GM19035 (cell line): Measurements from ENCODE around the gene RBPJL.

Experiments used
- ATAC-seq: cut with Tn5 transposase; IDR thresholded peaks from one replicate; pipeline ENCODE4 v1.9.1; 2021; ENCODE audit not compliant: unreplicated experiment

The RBPJL gene

DNA sequence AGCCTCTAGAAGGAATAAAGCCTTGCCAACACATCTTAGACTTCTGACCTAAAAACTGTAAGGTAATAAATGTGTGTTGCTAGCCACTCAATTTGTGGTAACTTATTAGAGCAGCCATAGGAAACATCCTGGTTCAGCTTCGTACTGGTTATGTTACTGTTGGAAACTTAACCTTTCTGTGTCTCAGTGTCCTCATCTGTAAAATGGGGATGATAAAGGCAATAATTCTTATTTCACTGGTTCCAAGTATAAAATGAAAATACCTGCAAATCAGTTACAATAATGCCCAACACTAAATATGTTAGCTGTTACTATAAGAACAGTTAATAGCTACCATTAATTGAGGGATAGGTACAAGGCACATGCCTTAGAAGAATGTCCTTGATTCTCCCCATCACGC, 14.3 kb upstream of the RBPJL start:
- ATAC-seq: no peak

- ATAC-seq: no peak
Measured at GRCh38 chr20:45293041-45294002, 13.3 kb upstream of the RBPJL start.

- no peak for ATAC-seq
Measured at GRCh38 chr20:45294003-45294368, 12.7 kb upstream of the RBPJL start.

- ATAC-seq: no peak
Measured at GRCh38 chr20:45294659-45295058, 12.0 kb upstream of the RBPJL start.

GRCh38 chr20:45297786-45298497, 8.7 kb upstream of the RBPJL start:
- ATAC-seq: no peak

DNA sequence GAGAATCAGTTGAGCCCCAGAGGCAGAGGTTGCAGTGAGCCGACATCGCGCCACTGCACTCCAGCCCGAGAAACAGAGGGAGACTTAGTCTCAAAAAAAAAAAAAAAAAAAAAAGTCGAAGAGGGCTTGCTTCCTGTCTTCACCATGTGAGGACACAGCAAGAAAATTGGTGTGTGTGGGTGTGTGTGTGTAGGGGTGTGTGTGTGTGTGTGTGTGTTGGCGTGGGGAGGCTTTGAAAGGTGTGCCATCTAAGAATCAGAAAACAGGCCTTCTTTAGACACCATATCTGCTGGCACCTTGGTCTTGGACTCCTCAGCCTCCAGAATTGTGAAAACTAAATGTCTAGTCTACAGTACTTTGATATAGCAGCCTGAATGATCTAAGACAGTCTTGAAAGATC, 6.9 kb upstream of the RBPJL start:
- no peak for ATAC-seq

GRCh38 chr20:45300961-45301360, 5.7 kb upstream of the RBPJL start:
- no peak for ATAC-seq

DNA sequence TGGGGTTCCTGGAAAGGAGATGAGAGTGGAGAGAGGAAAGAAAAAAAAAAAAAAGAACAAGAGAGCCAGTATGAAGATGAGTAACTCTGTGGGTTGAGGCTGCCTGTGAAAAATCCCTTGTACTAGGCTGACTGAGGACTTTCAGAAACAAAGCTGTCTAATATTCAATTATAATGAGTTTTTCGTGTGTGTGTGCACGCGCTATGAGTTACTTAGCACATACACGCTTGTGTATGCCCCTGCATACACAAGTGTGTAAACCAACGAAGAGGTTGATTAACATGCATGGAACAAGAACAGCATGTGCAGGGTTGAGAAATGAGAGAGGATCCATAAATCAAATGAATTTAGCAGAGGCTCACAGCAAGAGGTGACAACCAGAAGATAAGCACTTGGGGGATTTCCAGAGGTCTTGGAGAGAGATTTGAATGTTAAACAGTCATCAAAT, 4.8 kb upstream of the RBPJL start:
- ATAC-seq: no peak

DNA sequence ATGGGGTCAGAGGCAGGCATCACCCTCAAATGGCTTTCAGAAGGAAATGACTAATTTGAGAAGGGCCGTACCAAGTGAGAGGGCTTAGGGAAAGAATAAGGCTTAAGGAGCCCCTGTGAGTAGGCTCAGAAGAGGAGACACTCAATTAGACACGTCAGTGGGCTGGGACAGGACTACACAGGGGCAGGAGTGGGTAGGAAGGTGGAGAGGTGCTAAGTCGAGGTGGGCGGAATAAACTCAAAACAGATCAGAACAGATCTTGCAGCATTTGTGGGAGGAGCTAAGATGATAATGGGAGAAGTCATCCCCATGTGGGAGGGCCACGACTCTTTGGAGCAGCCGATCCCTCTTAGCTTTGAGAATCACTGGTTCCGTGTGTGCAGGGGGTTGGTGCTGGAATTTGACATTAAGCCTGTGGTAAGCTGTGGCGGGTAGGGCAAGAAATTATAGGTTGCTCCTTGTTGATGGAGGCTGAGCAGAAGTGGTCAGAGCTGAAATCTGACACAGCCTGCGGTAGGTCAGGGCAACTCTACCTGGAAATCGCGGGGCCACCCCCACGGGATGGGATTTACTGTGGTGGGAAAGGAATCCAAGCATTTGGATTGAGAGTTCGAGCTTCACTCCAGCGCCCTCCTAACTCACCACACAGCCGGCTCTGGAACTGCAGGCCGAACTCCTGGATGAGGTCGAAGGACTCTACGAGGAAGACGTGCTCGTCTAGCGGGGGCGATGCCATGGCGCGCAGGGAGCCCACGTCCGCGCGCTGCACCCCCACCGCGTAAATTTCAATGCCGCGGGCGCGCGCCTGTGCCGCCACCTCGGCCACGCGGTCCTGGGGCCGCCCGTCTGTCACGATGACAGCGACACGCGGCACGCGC, 2.8 kb upstream of the RBPJL start:
- ATAC-seq: no peak

- ATAC-seq: no peak
Measured at GRCh38 chr20:45304464-45304999, 2.1 kb upstream of the RBPJL start.

DNA sequence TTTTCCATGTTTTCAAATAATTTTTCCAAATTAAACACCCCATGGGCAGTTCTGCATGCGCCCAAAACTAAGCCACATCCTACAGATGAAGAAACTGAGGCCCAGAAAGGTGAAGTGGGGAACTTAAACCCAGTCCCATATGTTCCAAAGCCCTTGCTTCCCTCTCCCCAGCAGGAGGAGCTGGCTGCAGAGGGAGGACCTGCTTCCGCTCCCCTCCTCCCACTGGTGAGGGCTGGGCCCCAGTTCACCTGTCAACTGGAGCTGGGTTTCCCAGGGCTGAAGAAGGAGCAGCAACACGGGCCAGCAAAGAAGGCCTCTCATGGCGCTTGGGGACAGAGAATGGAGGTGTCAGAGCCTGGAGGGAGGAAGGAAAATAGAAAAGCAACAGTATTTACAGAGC, 1.4 kb upstream of the RBPJL start:
- no peak for ATAC-seq

GRCh38 chr20:45307076-45307640, 518 bp downstream of the RBPJL start:
- ATAC-seq: no peak

- no peak for ATAC-seq
Measured at GRCh38 chr20:45308117-45308778, 1.6 kb downstream of the RBPJL start, which contains the start of gene MATN4. TSS of gene MATN4 (minus strand) at chr20:45308299. CDS start at chr20:45305582, 2,717 bp downstream.

DNA sequence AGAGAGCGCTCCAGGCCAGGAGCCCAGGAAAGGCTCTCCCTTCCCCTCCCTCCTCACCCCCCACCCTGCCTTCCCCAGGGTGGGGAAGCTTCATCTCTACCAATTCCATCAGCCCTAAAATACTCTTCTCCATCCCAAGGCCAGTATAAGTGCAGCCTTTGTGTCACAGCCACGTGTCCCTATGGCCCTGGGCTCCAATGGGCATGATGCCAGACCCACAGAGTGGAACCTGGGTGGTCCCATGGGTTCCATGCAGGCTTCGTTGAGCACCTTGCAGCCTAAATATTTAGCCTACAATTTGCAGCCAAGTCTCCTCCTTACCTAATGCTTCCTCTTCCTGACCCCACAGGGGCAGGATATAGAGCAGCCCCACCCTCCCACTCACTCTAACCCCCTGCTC, 2.4 kb downstream of the RBPJL start:
- ATAC-seq: no peak

DNA sequence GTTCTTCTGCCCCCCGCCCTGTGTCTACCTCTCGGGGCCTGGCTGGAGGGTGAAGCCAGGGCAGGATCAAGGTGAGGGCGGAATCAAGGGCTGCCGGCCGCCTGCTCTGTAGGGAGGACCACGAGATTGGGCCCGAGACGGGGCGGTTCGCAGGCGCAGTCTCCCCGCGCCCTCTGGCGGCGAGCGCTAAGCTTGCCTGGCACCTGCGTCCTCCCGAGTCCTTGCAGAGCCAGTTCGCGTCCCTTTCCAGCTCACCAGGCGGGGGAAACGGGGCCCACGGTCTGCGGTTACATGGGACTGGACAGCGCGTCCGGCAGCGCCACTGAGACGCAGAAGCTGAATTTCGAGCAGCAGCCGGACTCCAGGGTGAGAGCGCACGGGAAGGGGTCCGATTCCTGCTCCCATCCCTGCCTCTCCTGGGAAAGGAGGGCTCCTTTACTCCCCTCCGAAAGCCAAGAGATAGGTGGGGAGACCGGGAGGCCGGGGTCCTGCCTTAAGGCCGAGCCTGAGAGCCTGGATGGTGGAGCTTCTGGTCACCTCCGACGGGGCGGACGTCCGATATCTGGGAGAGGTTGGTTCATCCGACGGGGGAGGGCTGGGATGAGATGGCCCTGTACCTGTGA, 5.1 kb downstream of the RBPJL start:
- no peak for ATAC-seq

GRCh38 chr20:45312241-45312640, 5.6 kb downstream of the RBPJL start:
- no peak for ATAC-seq

DNA sequence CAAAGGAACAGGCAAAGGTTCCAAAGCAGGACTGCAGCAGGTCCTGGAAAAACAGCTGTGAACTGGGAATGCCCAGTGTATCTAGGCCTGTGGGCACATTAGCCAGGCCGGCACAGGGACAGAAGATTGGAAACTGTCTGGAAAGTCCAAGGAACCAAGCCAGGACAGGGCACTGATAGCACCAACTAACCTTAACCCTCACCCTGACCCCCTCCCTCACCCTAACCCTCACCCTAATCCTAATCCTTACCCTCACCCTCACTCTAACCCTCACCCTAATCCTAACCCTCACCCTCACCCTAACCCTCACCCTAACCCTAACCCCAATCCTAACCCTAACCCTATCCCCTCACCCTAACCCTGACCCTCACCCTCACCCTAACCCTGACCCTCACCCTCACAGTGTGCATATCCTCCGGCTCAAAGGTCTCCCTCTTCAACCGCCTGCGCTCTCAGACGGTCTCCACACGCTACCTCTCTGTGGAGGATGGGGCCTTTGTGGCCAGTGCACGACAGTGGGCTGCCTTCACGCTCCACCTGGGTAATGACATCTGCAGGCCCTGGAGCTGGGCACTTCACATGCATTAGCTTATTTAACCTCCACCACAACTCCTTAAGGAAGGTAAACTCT, 6.5 kb downstream of the RBPJL start:
- ATAC-seq: no peak

GRCh38 chr20:45313943-45314342, 7.3 kb downstream of the RBPJL start:
- ATAC-seq: no peak

- no peak for ATAC-seq
Measured at GRCh38 chr20:45315672-45316071, 9.0 kb downstream of the RBPJL start.
